Ectodermal cell (in vitro differentiated cells): ENCODE measurements around the gene GCM1.

Source experiments
- H3K27ac ChIP-seq: 2 replicates; pipeline ENCODE4 v1.7.0; 2013; ENCODE audit warnings: mild to moderate bottlenecking, low read depth, low read length; ENCODE audit not compliant: insufficient read depth, poor library complexity, severe bottlenecking
- H3K27me3 ChIP-seq: 2 replicates; pipeline ENCODE4 v1.7.0; 2013; ENCODE audit warnings: mild to moderate bottlenecking, low read length; ENCODE audit not compliant: insufficient read depth, control insufficient read depth, poor library complexity, severe bottlenecking
- H3K36me3 ChIP-seq: one replicate; pipeline ENCODE4 v1.7.0; 2013; ENCODE audit warnings: low read length; ENCODE audit not compliant: control insufficient read depth, insufficient read depth
- H3K4me1 ChIP-seq: one replicate; pipeline ENCODE4 v1.7.0; 2013; ENCODE audit warnings: low read length; ENCODE audit not compliant: control insufficient read depth, insufficient read depth
- H3K4me3 ChIP-seq: 2 replicates; pipeline ENCODE4 v1.7.0; 2013; ENCODE audit warnings: low read depth, low read length, control low read depth; ENCODE audit not compliant: insufficient read depth
- H3K9me3 ChIP-seq: 2 replicates; pipeline ENCODE4 v1.7.0; 2013; ENCODE audit warnings: mild to moderate bottlenecking, low read length, moderate library complexity; ENCODE audit not compliant: control insufficient read depth
- WGBS, 2 experiments: methylation state at CpG; one replicate each; pipeline ENCODE4 v1.1.7; 2013; ENCODE audit warnings: missing lambda C conversion rate in 2 of 2; 5-methylcytosine and 5-hydroxymethylcytosine counted together

GCM1 gene

GRCh38 chr6:53130569-53131290 is 17.9 kb downstream of the GCM1 start:
- Histone ChIP-seq H3K4me1 (no peaks in the 10 kb centered on the region), H3K36me3 (no peaks in the 10 kb centered on the region), H3K9me3 (no peaks in the 10 kb centered on the region), H3K27ac (no peak overlapping the region), H3K27me3 (no peaks in the 10 kb centered on the region), H3K4me3 (no peak overlapping the region)
- WGBS, 2 experiments: 88 to 93% methylated on average over 6 of the region's 6 CpGs

GRCh38 chr6:53128842-53129241 is 19.8 kb downstream of the GCM1 start:
- no peaks in the 10 kb centered on the region for H3K27me3 ChIP-seq
- H3K4me3 ChIP-seq: no peak overlapping the region
- H3K9me3 ChIP-seq: no peaks in the 10 kb centered on the region
- no peaks in the 10 kb centered on the region for H3K36me3 ChIP-seq
- WGBS, 2 experiments: 94 to 98% methylated on average over 5 of the region's 5 CpGs
- H3K4me1 ChIP-seq: no peaks in the 10 kb centered on the region
- no peak overlapping the region for H3K27ac ChIP-seq

GRCh38 chr6:53125276-53125675 is 23.4 kb downstream of the GCM1 start:
- H3K9me3 ChIP-seq: no peaks in the 10 kb centered on the region
- H3K36me3 ChIP-seq: no peaks in the 10 kb centered on the region
- H3K4me3 ChIP-seq: no peak overlapping the region
- H3K27ac ChIP-seq: no peak overlapping the region
- H3K27me3 ChIP-seq: no peaks in the 10 kb centered on the region
- WGBS, 2 experiments: 94 to 96% methylated on average over 4 of the region's 4 CpGs
- no peaks in the 10 kb centered on the region for H3K4me1 ChIP-seq

- Histone ChIP-seq H3K4me3 (no peak overlapping the region), H3K27me3 (no peaks in the 10 kb centered on the region), H3K36me3 (no peaks in the 10 kb centered on the region), H3K4me1 (no peaks in the 10 kb centered on the region), H3K9me3 (no peaks in the 10 kb centered on the region), H3K27ac (no peak overlapping the region)
- 94 to 97% methylated on average over 10 of the region's 10 CpGs for whole genome bisulfite sequencing, 2 experiments
Observed at GRCh38 chr6:53124131-53124800, 24.4 kb downstream of the GCM1 start.

GRCh38 chr6:53119772-53120409 is 28.8 kb downstream of the GCM1 start:
- Histone ChIP-seq H3K4me3 (no peak overlapping the region), H3K9me3 (no peaks in the 10 kb centered on the region), H3K4me1 (no peaks in the 10 kb centered on the region), H3K27me3 (no peaks in the 10 kb centered on the region), H3K36me3 (no peaks in the 10 kb centered on the region), H3K27ac (no peak overlapping the region)
- WGBS, 2 experiments: 23 to 24% methylated on average over 4 of the region's 4 CpGs

GRCh38 chr6:53119349-53119748 is 29.3 kb downstream of the GCM1 start:
- no peak overlapping the region for H3K27ac ChIP-seq

GRCh38 chr6:53115741-53116140 is 32.9 kb downstream of the GCM1 start:
- Histone ChIP-seq H3K9me3 (no peaks in the 10 kb centered on the region), H3K36me3 (no peaks in the 10 kb centered on the region), H3K4me3 (no peak overlapping the region), H3K27me3 (no peaks in the 10 kb centered on the region), H3K4me1 (no peaks in the 10 kb centered on the region), H3K27ac (no peak overlapping the region)
- 90 to 94% methylated on average over 2 of the region's 2 CpGs for WGBS, 2 experiments

More at GRCh38 chr6:53119349-53119748, 29.3 kb downstream of the GCM1 start:
- H3K9me3 ChIP-seq: no peaks in the 10 kb centered on the region
- H3K36me3 ChIP-seq: no peaks in the 10 kb centered on the region
- WGBS, 2 experiments: 85 to 91% methylated on average over 1 of the region's 1 CpG
- no peaks in the 10 kb centered on the region for H3K4me1 ChIP-seq
- no peaks in the 10 kb centered on the region for H3K27me3 ChIP-seq
- H3K4me3 ChIP-seq: no peak overlapping the region

GRCh38 chr6:53115113-53115512 is 33.5 kb downstream of the GCM1 start:
- H3K27ac ChIP-seq: no peak overlapping the region
- no peaks in the 10 kb centered on the region for H3K4me1 ChIP-seq
- no peaks in the 10 kb centered on the region for H3K36me3 ChIP-seq
- H3K4me3 ChIP-seq: no peak overlapping the region
- WGBS, 2 experiments: 95 to 97% methylated on average over 1 of the region's 1 CpG
- H3K27me3 ChIP-seq: no peaks in the 10 kb centered on the region
- H3K9me3 ChIP-seq: no peaks in the 10 kb centered on the region

GRCh38 chr6:53113742-53114141 is 34.9 kb downstream of the GCM1 start:
- Histone ChIP-seq H3K27me3 (no peaks in the 10 kb centered on the region), H3K27ac (no peak overlapping the region), H3K36me3 (no peaks in the 10 kb centered on the region), H3K9me3 (no peaks in the 10 kb centered on the region), H3K4me1 (no peaks in the 10 kb centered on the region), H3K4me3 (no peak overlapping the region)
- 69 to 73% methylated on average over 4 of the region's 4 CpGs for WGBS, 2 experiments

- Histone ChIP-seq H3K4me3 (no peak overlapping the region), H3K27ac (no peak overlapping the region), H3K9me3 (no peaks in the 10 kb centered on the region), H3K4me1 (no peaks in the 10 kb centered on the region), H3K36me3 (no peaks in the 10 kb centered on the region), H3K27me3 (no peaks in the 10 kb centered on the region)
- 67 to 77% methylated on average over 1 of the region's 1 CpG for WGBS, 2 experiments
Observed at GRCh38 chr6:53112871-53113270, 35.8 kb downstream of the GCM1 start.
